WI38 (cell line): ENCODE results near the gene ING4.
"Not testable (repeated sequence)": the region's sequence is repeated elsewhere in the genome, so short reads cannot be mapped to it uniquely, and the experiment has no call there.

Experiments
- H3K4me3 ChIP-seq: 2 replicates; pipeline ENCODE4 v1.5.1; 2011; ENCODE audit warnings: low read depth, mild to moderate bottlenecking, control low read depth, low read length
- TF ChIP-seq, protein P1 (sequence below): IDR thresholded peaks from 2 replicates; pipeline ENCODE4 v1.5.1; 2012; ENCODE audit warnings: low read depth, mild to moderate bottlenecking, control low read depth, low read length

Gene ING4

DNA sequence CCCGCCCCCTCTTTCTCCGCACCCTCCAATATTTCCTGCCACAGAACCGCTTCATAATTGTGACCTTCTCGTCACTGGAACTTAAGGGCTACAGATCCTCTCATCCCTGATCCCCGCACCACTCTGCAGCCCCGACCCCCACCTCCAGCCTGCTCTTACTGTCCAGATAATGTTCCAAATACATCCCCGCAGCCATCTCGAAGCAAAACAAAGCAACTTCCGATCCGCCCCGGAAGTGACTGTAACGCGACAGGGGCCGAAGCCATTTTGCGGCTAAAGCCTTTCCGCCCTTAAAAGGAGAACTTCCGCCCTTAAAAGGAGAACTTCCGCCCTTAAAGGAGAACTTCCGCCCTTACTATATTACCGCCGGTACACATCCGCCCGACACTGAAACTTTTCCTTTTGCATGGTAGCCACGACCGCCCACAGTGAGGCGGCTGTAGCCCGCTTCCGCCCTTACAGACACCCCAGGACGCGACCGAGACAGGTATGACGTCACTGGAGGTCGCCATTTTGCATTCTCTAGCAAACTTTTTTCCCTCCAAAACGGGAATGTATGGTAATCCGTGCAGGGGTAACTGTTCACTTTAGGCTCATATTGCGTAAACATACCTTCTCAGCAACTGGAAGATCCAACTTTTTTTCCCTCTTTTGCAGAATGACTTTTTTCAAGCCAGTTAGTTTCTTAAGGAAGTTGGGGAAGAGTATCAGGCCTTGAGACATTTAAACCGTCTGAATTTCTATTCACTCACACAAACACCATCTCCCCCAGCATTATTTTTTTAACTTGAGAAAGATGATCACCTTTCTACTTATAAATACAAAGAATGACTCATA, at the start of gene ING4:
Gene ING4 (minus strand): TSS at position 214 of the 837 bp plus-strand sequence. CDS start 18 bp downstream, at position 196.
- TF ChIP-seq, protein P1, sequence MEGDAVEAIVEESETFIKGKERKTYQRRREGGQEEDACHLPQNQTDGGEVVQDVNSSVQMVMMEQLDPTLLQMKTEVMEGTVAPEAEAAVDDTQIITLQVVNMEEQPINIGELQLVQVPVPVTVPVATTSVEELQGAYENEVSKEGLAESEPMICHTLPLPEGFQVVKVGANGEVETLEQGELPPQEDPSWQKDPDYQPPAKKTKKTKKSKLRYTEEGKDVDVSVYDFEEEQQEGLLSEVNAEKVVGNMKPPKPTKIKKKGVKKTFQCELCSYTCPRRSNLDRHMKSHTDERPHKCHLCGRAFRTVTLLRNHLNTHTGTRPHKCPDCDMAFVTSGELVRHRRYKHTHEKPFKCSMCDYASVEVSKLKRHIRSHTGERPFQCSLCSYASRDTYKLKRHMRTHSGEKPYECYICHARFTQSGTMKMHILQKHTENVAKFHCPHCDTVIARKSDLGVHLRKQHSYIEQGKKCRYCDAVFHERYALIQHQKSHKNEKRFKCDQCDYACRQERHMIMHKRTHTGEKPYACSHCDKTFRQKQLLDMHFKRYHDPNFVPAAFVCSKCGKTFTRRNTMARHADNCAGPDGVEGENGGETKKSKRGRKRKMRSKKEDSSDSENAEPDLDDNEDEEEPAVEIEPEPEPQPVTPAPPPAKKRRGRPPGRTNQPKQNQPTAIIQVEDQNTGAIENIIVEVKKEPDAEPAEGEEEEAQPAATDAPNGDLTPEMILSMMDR: no peak
- peak within 1 kb of the TSS; percentile 82 for H3K4me3 ChIP-seq

GRCh38 chr12:6708960-6709394, 46.1 kb upstream of the ING4 start:
- H3K4me3 ChIP-seq: no peak overlapping the region
- TF ChIP-seq, protein P1: no peak

DNA sequence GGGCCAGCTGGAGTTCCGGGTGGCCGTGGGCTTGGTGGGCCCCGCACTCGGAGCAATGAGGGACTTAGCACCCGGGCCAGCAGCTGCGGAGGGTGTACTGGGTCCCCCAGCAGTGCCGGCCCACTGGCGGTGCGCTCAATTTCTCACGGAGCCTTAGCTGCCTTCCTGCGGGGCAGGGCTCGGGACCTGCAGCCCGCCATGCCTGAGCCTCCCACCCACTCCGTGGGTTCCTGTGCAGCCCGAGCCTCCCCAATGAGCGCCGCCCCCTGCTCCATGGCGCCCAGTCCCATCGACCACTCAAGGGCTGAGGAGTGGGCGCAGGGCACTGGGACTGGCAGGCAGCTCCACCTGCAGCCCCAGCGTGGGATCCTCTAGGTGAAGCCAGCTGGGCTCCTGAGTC, 45.4 kb upstream of the ING4 start:
- H3K4me3 ChIP-seq: not testable (repeated sequence)

GRCh38 chr12:6703631-6704030, 40.7 kb upstream of the ING4 start:
- H3K4me3 ChIP-seq: no peak overlapping the region
- TF ChIP-seq, protein P1: no peak

GRCh38 chr12:6701078-6701768, 38.3 kb upstream of the ING4 start:
- TF ChIP-seq, protein P1: no peak

DNA sequence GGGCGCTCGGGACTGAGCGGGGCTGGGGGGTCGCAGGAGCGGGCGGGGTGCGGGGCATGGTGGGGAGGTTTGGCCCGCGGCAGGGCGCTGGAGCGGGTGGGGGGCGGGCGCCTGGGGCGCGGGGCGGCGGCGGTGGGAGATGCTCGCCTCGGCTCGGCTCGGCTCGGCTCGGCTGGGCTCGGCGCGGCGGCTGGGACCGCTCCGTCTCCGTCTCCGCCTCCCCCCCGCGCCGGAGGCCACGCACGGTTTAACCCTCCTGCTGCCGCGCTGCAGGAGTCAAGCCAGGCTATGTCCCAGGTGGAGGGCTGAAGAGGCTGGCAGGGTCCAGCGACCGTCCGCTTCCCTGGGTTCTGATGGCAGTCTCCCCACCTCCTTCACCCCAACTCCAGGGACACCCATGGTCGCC, 37.7 kb upstream of the ING4 start, which contains the start of gene PIANP:
Gene PIANP (minus strand): TSS at position 170 of the 406 bp plus-strand sequence. CDS start 2,754 bp downstream, outside the sequence.
- peak within 1 kb of the TSS; percentile 63 for H3K4me3 ChIP-seq
- TF ChIP-seq, protein P1: no peak

More at GRCh38 chr12:6701078-6701768, 38.3 kb upstream of the ING4 start:
- peak overlapping the region; percentile 63 for H3K4me3 ChIP-seq

DNA sequence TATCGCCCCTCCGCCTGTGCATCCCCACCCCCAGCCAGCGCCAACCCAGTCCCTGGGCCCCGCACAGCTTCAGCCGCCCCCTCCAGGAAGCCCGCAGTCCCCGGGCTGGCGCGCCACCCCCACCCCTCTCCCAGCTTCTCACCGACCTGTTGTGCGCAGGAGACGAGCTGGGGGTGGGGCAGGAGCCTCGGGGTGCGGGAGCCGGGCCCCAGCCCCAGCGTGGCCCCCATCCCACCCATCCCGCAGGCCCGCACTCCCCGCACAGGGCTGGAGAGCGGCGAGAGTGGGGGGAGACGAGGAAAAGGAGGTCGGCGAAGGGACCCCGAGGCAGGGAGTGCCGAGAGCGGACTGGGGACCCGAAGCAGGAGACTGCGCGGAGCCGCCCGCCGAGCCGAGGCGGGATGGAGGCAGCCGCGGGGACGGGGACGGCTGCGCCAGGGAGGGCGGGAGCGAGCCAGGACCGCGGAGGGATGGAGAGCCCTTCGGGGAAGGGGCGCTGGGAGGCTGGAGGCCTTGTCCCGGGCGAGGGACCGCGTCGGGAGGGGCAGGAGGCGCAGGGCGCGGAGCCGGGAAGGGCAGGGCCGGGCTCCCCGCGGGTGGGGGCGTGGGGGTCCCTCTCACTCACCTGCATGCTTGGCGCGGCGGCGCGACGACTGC, 37.2 kb upstream of the ING4 start:
- peak overlapping the region; percentile 63 for H3K4me3 ChIP-seq
- TF ChIP-seq, protein P1: no peak
